ENCODE data around the gene GADD45B. TPM values are rescaled to one million over a fixed set of nuclear protein-coding genes. Genes with fewer than 3 reads are reported as not detected.
"Not testable (repeated sequence)": the region's sequence is repeated elsewhere in the genome, so short reads cannot be mapped to it uniquely, and the experiment has no call there.

GADD45B gene
- total and polyA plus RNA-seq, 2 donors (not counting 1 experiment from before 2014, with no cell fraction given) = 32.5 to 61.7 TPM

DNA sequence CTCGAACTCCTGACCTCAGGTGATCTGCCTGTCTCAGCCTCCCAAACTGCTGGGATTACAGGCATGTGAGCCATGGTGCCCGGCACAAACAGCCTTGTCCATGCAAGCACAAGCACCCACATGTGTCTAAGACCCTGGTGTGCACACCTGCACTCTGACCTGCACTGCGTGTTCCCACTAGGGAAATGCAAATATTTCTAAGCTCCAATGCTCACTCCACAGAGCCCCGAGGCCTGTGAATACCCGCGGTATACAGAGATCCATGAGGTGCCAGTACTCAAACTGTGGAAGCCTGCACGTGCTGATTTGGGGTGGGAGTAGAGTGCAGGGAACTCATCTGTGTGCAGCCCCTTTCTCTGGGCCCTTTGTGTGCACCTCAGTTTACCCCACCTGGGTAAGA lies 14.7 kb downstream of the GADD45B start:
- H2AFZ ChIP-seq (ENCODE audit: low read length) = no peak overlapping the region
- no peak overlapping the region for H3K4me3 ChIP-seq (replicated peaks in 1 of 4; ENCODE audit: control extremely low read depth in 1 of 4, insufficient read depth in 1 of 4, low read depth in 3 of 4, low read length in 4 of 4)
- H3K36me3 ChIP-seq (ENCODE audit: control insufficient read depth, insufficient read depth, low read length) = no peaks in the 10 kb centered on the region
- no peak for DNase-seq (ENCODE audit: low read depth in 2 of 2)
- H3K4me1 ChIP-seq (ENCODE audit: control insufficient read depth, extremely low read depth, insufficient read depth, low read length) = peaks cover 16% of the 10 kb centered on the region
- H3K9ac ChIP-seq (ENCODE audit: insufficient read depth, low read length) = no peak overlapping the region
- H3K79me2 ChIP-seq (ENCODE audit: control insufficient read depth, insufficient read depth, low read length) = no peaks in the 10 kb centered on the region
- no peaks in the 10 kb centered on the region for H3K27me3 ChIP-seq (ENCODE audit: control insufficient read depth, insufficient read depth, low read length)
- H4K20me1 ChIP-seq (ENCODE audit: control insufficient read depth, extremely low read depth, insufficient read depth, low read length) = no peaks in the 10 kb centered on the region
- no peaks in the 10 kb centered on the region for H3K9me3 ChIP-seq (ENCODE audit: control insufficient read depth, insufficient read depth, low read depth, low read length)
- H3K4me2 ChIP-seq (ENCODE audit: extremely low read depth, insufficient read depth, low read length) = no peak overlapping the region
- no peak for TF ChIP-seq EZH2 (IDR thresholded peaks at IDR 0.05; ENCODE audit: low read length, missing control alignments)
- TF ChIP-seq, protein P1, sequence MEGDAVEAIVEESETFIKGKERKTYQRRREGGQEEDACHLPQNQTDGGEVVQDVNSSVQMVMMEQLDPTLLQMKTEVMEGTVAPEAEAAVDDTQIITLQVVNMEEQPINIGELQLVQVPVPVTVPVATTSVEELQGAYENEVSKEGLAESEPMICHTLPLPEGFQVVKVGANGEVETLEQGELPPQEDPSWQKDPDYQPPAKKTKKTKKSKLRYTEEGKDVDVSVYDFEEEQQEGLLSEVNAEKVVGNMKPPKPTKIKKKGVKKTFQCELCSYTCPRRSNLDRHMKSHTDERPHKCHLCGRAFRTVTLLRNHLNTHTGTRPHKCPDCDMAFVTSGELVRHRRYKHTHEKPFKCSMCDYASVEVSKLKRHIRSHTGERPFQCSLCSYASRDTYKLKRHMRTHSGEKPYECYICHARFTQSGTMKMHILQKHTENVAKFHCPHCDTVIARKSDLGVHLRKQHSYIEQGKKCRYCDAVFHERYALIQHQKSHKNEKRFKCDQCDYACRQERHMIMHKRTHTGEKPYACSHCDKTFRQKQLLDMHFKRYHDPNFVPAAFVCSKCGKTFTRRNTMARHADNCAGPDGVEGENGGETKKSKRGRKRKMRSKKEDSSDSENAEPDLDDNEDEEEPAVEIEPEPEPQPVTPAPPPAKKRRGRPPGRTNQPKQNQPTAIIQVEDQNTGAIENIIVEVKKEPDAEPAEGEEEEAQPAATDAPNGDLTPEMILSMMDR (conservative IDR thresholded peaks at IDR 0.05 in 1 of 2, IDR thresholded peaks at IDR 0.05 in 1 of 2; ENCODE audit: low read depth in 1 of 2, low read length in 2 of 2) = no peak
- H3K27ac ChIP-seq (ENCODE audit: insufficient read depth, low read length) = no peak overlapping the region

DNA sequence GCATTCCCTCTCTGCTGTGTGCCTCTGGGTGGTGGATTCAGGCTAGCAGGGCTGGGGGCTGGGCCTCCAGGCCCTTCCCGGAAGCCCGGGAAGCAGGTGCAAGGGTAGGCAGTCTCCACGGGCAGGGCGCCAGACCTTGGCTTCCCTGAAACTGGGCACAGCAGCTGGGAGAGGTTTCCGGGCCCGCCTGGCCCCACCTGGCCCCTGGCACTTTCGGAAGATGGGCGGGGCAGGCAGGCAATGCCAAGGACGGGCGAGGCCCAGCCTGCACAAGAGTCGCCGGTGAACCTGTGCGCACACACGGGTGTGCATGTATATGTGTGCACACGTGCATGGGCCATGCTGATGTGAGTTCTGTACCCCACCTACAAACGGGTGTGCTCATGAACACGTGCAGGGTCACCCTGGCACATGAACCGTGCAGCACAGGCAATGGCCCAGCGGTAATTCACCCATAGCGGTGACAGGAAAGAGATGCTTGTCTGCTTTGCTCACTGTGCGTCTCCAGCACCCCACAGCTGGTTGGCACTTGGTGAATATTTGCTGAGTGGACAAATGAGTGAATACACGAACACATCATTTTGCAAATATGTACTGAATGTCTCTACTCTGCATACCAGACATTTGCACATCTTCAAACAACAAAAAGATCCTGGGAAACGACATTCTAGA lies 15.3 kb downstream of the GADD45B start:
- Histone ChIP-seq H3K27me3 (ENCODE audit: control insufficient read depth, insufficient read depth, low read length) (no peaks in the 10 kb centered on the region), H3K9me3 (ENCODE audit: control insufficient read depth, insufficient read depth, low read depth, low read length) (no peaks in the 10 kb centered on the region), H3K27ac (ENCODE audit: insufficient read depth, low read length) (no peak overlapping the region), H3K4me1 (ENCODE audit: control insufficient read depth, extremely low read depth, insufficient read depth, low read length) (peaks cover 20% of the 10 kb centered on the region), H3K4me3 (replicated peaks in 1 of 4; ENCODE audit: control extremely low read depth in 1 of 4, insufficient read depth in 1 of 4, low read depth in 3 of 4, low read length in 4 of 4) (no peak overlapping the region), H4K20me1 (ENCODE audit: control insufficient read depth, extremely low read depth, insufficient read depth, low read length) (no peaks in the 10 kb centered on the region), H3K36me3 (ENCODE audit: control insufficient read depth, insufficient read depth, low read length) (no peaks in the 10 kb centered on the region), H3K9ac (ENCODE audit: insufficient read depth, low read length) (no peak overlapping the region), H3K79me2 (ENCODE audit: control insufficient read depth, insufficient read depth, low read length) (no peaks in the 10 kb centered on the region), H2AFZ (ENCODE audit: low read length) (no peak overlapping the region), H3K4me2 (ENCODE audit: extremely low read depth, insufficient read depth, low read length) (peak overlapping the region; percentile 17)
- DNase-seq (ENCODE audit: low read depth in 2 of 2) = peak; percentile 70 to 92
- TF ChIP-seq, protein P1 (conservative IDR thresholded peaks at IDR 0.05 in 1 of 2, IDR thresholded peaks at IDR 0.05 in 1 of 2; ENCODE audit: low read depth in 1 of 2, low read length in 2 of 2) = no peak
- TF ChIP-seq EZH2 (IDR thresholded peaks at IDR 0.05; ENCODE audit: low read length, missing control alignments) = no peak

DNA sequence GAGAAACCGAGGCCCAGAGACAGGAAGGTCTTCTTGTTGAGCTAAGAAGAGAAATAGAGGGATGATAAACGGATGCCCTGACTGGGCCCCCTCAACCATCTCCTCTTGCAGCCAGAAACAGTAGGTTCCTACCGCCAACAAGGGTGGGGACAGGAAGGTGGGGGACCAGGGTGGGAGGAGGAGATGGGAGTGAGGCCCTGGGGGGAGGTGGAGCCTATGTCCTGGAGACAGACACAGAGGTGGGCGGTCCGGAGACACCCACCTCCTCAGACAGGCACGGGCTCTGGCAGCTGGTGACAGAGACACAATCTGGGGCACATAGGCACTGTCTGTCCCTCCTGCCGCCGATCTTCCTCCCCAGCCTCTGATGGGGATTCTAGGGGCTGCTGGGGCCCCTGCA lies 16.9 kb downstream of the GADD45B start:
- no peak overlapping the region for H3K27ac ChIP-seq (ENCODE audit: insufficient read depth, low read length)
- no peak overlapping the region for H3K9ac ChIP-seq (ENCODE audit: insufficient read depth, low read length)
- DNase-seq (ENCODE audit: low read depth in 2 of 2) = no peak

DNA sequence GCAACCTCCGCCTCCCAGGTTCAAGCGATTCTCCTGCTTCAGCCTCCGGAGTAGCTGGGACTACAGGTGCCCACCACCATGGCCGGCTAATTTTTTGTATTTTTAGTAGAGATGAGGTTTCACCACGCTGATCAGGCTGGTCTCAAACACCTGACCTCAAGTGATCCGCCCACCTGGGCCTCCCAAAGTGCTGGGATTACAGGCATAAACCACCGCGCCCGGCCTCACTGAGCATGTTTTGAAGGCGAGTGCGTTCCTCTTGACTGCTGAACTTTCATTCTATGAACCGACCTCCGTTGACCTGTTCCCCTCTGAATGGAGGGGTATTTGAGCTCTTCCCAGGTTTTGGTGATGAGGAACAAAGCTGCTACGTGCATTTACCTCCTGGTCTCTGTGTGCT lies 17.5 kb downstream of the GADD45B start:
- H2AFZ ChIP-seq (ENCODE audit: low read length); H4K20me1 ChIP-seq (ENCODE audit: control insufficient read depth, extremely low read depth, insufficient read depth, low read length); DNase-seq (ENCODE audit: low read depth in 2 of 2); H3K36me3 ChIP-seq (ENCODE audit: control insufficient read depth, insufficient read depth, low read length); H3K9ac ChIP-seq (ENCODE audit: insufficient read depth, low read length); H3K4me3 ChIP-seq (replicated peaks in 1 of 4; ENCODE audit: control extremely low read depth in 1 of 4, insufficient read depth in 1 of 4, low read depth in 3 of 4, low read length in 4 of 4); H3K27me3 ChIP-seq (ENCODE audit: control insufficient read depth, insufficient read depth, low read length); H3K27ac ChIP-seq (ENCODE audit: insufficient read depth, low read length); H3K79me2 ChIP-seq (ENCODE audit: control insufficient read depth, insufficient read depth, low read length); H3K4me2 ChIP-seq (ENCODE audit: extremely low read depth, insufficient read depth, low read length); H3K9me3 ChIP-seq (ENCODE audit: control insufficient read depth, insufficient read depth, low read depth, low read length): not testable (repeated sequence)
- peaks cover 20% of the 10 kb centered on the region for H3K4me1 ChIP-seq (ENCODE audit: control insufficient read depth, extremely low read depth, insufficient read depth, low read length)

More for the DNA sequence above, 16.9 kb downstream of the GADD45B start:
- Histone ChIP-seq H4K20me1 (ENCODE audit: control insufficient read depth, extremely low read depth, insufficient read depth, low read length) (no peaks in the 10 kb centered on the region), H3K79me2 (ENCODE audit: control insufficient read depth, insufficient read depth, low read length) (no peaks in the 10 kb centered on the region), H3K27me3 (ENCODE audit: control insufficient read depth, insufficient read depth, low read length) (no peaks in the 10 kb centered on the region), H3K4me2 (ENCODE audit: extremely low read depth, insufficient read depth, low read length) (no peak overlapping the region), H2AFZ (ENCODE audit: low read length) (no peak overlapping the region), H3K4me3 (replicated peaks in 1 of 4; ENCODE audit: control extremely low read depth in 1 of 4, insufficient read depth in 1 of 4, low read depth in 3 of 4, low read length in 4 of 4) (no peak overlapping the region), H3K9me3 (ENCODE audit: control insufficient read depth, insufficient read depth, low read depth, low read length) (no peaks in the 10 kb centered on the region), H3K36me3 (ENCODE audit: control insufficient read depth, insufficient read depth, low read length) (no peaks in the 10 kb centered on the region), H3K4me1 (ENCODE audit: control insufficient read depth, extremely low read depth, insufficient read depth, low read length) (peaks cover 20% of the 10 kb centered on the region)
- no peak for TF ChIP-seq EZH2 (IDR thresholded peaks at IDR 0.05; ENCODE audit: low read length, missing control alignments)
- TF ChIP-seq, protein P1 (conservative IDR thresholded peaks at IDR 0.05 in 1 of 2, IDR thresholded peaks at IDR 0.05 in 1 of 2; ENCODE audit: low read depth in 1 of 2, low read length in 2 of 2) = no peak

Data from fibroblast of lung (primary cell).